Ramos (cell line): ENCODE results near the gene FAM168B.
"Not testable (repeated sequence)": the region's sequence is repeated elsewhere in the genome, so short reads cannot be mapped to it uniquely, and the experiment has no call there.

Experiments used
- in situ Hi-C: fragments of 300-500 bp; cut with MboI; formaldehyde crosslinking; loops from one replicate; pipeline ENCODE4 v1.14.3; 2022; ENCODE audit warnings: low sequenced_read_pairs; ENCODE audit not compliant: unreplicated experiment

FAM168B gene

GRCh38 chr2:131093006-131093695 lies at the start of gene FAM168B:
Gene FAM168B (minus strand): TSS chr2:131093460. CDS start chr2:131082646, 10,814 bp downstream.
- in situ Hi-C loops: no loop called here

- in situ Hi-C loops: no loop called here
Measured at GRCh38 chr2:131142849-131143248, 49.6 kb upstream of the FAM168B start.

GRCh38 chr2:131140581-131140980 lies 47.3 kb upstream of the FAM168B start:
- in situ Hi-C loops: no loop called here

GRCh38 chr2:131132729-131133128 lies 39.5 kb upstream of the FAM168B start:
- in situ Hi-C loops: no loop called here

GRCh38 chr2:131130298-131130596 lies 37.0 kb upstream of the FAM168B start:
- in situ Hi-C loops: no loop called here

- in situ Hi-C loops: no loop called here
Measured at GRCh38 chr2:131127981-131128380, 34.7 kb upstream of the FAM168B start.

GRCh38 chr2:131127076-131127475 lies 33.8 kb upstream of the FAM168B start:
- in situ Hi-C loops: no loop called here

GRCh38 chr2:131126436-131126835 lies 33.2 kb upstream of the FAM168B start:
- in situ Hi-C loops: no loop called here

GRCh38 chr2:131125195-131125757 lies 32.0 kb upstream of the FAM168B start:
- in situ Hi-C loops: no loop called here

GRCh38 chr2:131123192-131123591 lies 29.9 kb upstream of the FAM168B start:
- in situ Hi-C loops: no loop called here

- in situ Hi-C loops: no loop called here
Measured at GRCh38 chr2:131122496-131122895, 29.2 kb upstream of the FAM168B start.

GRCh38 chr2:131121464-131121863 lies 28.2 kb upstream of the FAM168B start:
- in situ Hi-C loops: no loop called here

GRCh38 chr2:131120815-131121317 lies 27.6 kb upstream of the FAM168B start:
- in situ Hi-C loops: no loop called here

GRCh38 chr2:131115752-131116151 lies 22.5 kb upstream of the FAM168B start:
- in situ Hi-C loops: no loop called here

GRCh38 chr2:131114950-131115349 lies 21.7 kb upstream of the FAM168B start:
- in situ Hi-C loops: not testable (repeated sequence)

- in situ Hi-C loops: no loop called here
Measured at GRCh38 chr2:131113566-131114227, 20.4 kb upstream of the FAM168B start.

GRCh38 chr2:131112529-131112928 lies 19.3 kb upstream of the FAM168B start:
- in situ Hi-C loops: no loop called here

- in situ Hi-C loops: no loop called here
Measured at GRCh38 chr2:131105950-131106801, 12.9 kb upstream of the FAM168B start.

- in situ Hi-C loops: no loop called here
Measured at GRCh38 chr2:131105156-131105949, 12.1 kb upstream of the FAM168B start, which contains the start of gene PLEKHB2. Gene PLEKHB2 (plus strand): TSS chr2:131105336. CDS start chr2:131120942, 15,606 bp downstream.
